GM12874 (cell line): ENCODE measurements around the gene NMRK1.

ENCODE experiments used
- CTCF ChIP-seq: IDR thresholded peaks from 2 replicates; pipeline ENCODE4 v1.5.1; 2011; ENCODE audit warnings: low read depth, mild to moderate bottlenecking, control low read depth, low read length, moderate library complexity; ENCODE audit not compliant: insufficient read depth

NMRK1 gene

GRCh38 chr9:75053869-75054268 lies 34.1 kb downstream of the NMRK1 start:
- TF ChIP-seq CTCF: no peak

- no peak for TF ChIP-seq CTCF
Measured at GRCh38 chr9:75051285-75051684, 36.7 kb downstream of the NMRK1 start.

GRCh38 chr9:75047506-75047905 lies 40.4 kb downstream of the NMRK1 start:
- TF ChIP-seq CTCF: no peak

GRCh38 chr9:75046725-75047345 lies 41.1 kb downstream of the NMRK1 start:
- TF ChIP-seq CTCF: no peak

- no peak for TF ChIP-seq CTCF
Measured at GRCh38 chr9:75041041-75041440, 46.9 kb downstream of the NMRK1 start.

GRCh38 chr9:75039801-75040200 lies 48.2 kb downstream of the NMRK1 start:
- TF ChIP-seq CTCF: no peak

GRCh38 chr9:75039009-75039408 lies 48.9 kb downstream of the NMRK1 start:
- no peak for TF ChIP-seq CTCF
